RWPE2 (cell line): ENCODE data around the gene NAA40.

ENCODE experiments used
- ATAC-seq: fragments of 200-7000 bp; cut with Tn5 transposase; 3 replicates; pipeline ENCODE4 v1.9.1; 2021; ENCODE audit warnings: low read depth
- DNase-seq: peaks from one replicate; pipeline ENCODE4 v3.0.0-alpha.2; 2020; ENCODE audit warnings: low spot score
- H3K27ac ChIP-seq: fragments of 450-650 bp; 2 replicates; pipeline ENCODE4 v1.5.1; 2017; ENCODE audit warnings: mild to moderate bottlenecking; ENCODE audit not compliant: poor library complexity, severe bottlenecking
- H3K27me3 ChIP-seq: fragments of 250-450 bp; sonication (Bioruptor Pico); 2 replicates; pipeline ENCODE4 v1.5.1; 2021; ENCODE audit warnings: mild to moderate bottlenecking, moderate library complexity; ENCODE audit not compliant: insufficient read depth, poor library complexity, severe bottlenecking
- H3K36me3 ChIP-seq: fragments of 250-450 bp; sonication (Bioruptor Pico); 2 replicates; pipeline ENCODE4 v1.5.1; 2020; ENCODE audit warnings: low read depth, mild to moderate bottlenecking, moderate library complexity
- H3K4me1 ChIP-seq: fragments of 250-450 bp; sonication (Bioruptor Pico); 2 replicates; pipeline ENCODE4 v1.5.1; 2021; ENCODE audit warnings: mild to moderate bottlenecking, moderate library complexity; ENCODE audit not compliant: insufficient read depth, poor library complexity, severe bottlenecking
- H3K4me3 ChIP-seq: fragments of 250-450 bp; sonication (Bioruptor Pico); 2 replicates; pipeline ENCODE4 v1.5.1; 2021; ENCODE audit warnings: mild to moderate bottlenecking, moderate library complexity; ENCODE audit not compliant: severe bottlenecking
- H3K9me3 ChIP-seq: fragments of 250-450 bp; sonication (Bioruptor Pico); 2 replicates; pipeline ENCODE4 v1.5.1; 2021; ENCODE audit warnings: mild to moderate bottlenecking, moderate library complexity; ENCODE audit not compliant: severe bottlenecking
- CTCF ChIP-seq: fragments of 450-650 bp; IDR thresholded peaks from one replicate; pipeline ENCODE4 v1.5.1; 2017; ENCODE audit warnings: mild to moderate bottlenecking, moderate library complexity; ENCODE audit not compliant: poor library complexity, severe bottlenecking

Gene NAA40

GRCh38 chr11:63938479-63939396, at the start of gene NAA40:
Gene NAA40 (plus strand): TSS chr11:63939002. CDS start chr11:63939097, 95 bp downstream.
- Histone ChIP-seq H3K4me1 (peaks cover 4% of the 10 kb centered on the region), H3K4me3 (peak within 1 kb of the TSS; percentile 59), H3K27ac (peak within 1 kb of the TSS; percentile 70), H3K9me3 (no peaks in the 10 kb centered on the region), H3K36me3 (0 out of 2 replicates have a peak, but pooled peaks cover 2% of the 10 kb centered on the region), H3K27me3 (no peaks in the 10 kb centered on the region)
- peak; percentile 95 for ATAC-seq
- DNase-seq: peak; percentile 96
- peak; percentile 4 for TF ChIP-seq CTCF

GRCh38 chr11:63889344-63889743, 49.5 kb upstream of the NAA40 start:
- Histone ChIP-seq H3K9me3 (no peaks in the 10 kb centered on the region), H3K36me3 (peaks cover 22% of the 10 kb centered on the region), H3K27me3 (no peaks in the 10 kb centered on the region), H3K4me3 (peak overlapping the region; percentile 31), H3K27ac (peak overlapping the region; percentile 92), H3K4me1 (peaks cover 2% of the 10 kb centered on the region)
- TF ChIP-seq CTCF: no peak
- DNase-seq (no peak), ATAC-seq (peak; percentile 73)

- no peak overlapping the region for H3K4me3 ChIP-seq
- ATAC-seq: no peak
- H3K9me3 ChIP-seq: no peaks in the 10 kb centered on the region
- no peak overlapping the region for H3K27ac ChIP-seq
- TF ChIP-seq CTCF: no peak
- peaks cover 28% of the 10 kb centered on the region for H3K36me3 ChIP-seq
- H3K4me1 ChIP-seq: peaks cover 2% of the 10 kb centered on the region
- DNase-seq: no peak
- no peaks in the 10 kb centered on the region for H3K27me3 ChIP-seq
Measured at GRCh38 chr11:63890368-63890767, 48.4 kb upstream of the NAA40 start.

GRCh38 chr11:63892228-63892627, 46.6 kb upstream of the NAA40 start:
- peaks cover 2% of the 10 kb centered on the region for H3K4me1 ChIP-seq
- DNase-seq: no peak
- no peak overlapping the region for H3K27ac ChIP-seq
- no peaks in the 10 kb centered on the region for H3K9me3 ChIP-seq
- H3K27me3 ChIP-seq: no peaks in the 10 kb centered on the region
- ATAC-seq: no peak
- H3K36me3 ChIP-seq: peaks cover 44% of the 10 kb centered on the region
- no peak for TF ChIP-seq CTCF
- no peak overlapping the region for H3K4me3 ChIP-seq

GRCh38 chr11:63893355-63893754, 45.4 kb upstream of the NAA40 start:
- Histone ChIP-seq H3K27me3 (no peaks in the 10 kb centered on the region), H3K4me3 (no peak overlapping the region), H3K27ac (no peak overlapping the region), H3K9me3 (no peaks in the 10 kb centered on the region), H3K36me3 (peaks cover 55% of the 10 kb centered on the region), H3K4me1 (peaks cover 2% of the 10 kb centered on the region)
- ATAC-seq (no peak), DNase-seq (no peak)
- TF ChIP-seq CTCF: no peak
